K562 (cell line): ENCODE data around the gene COASY. TPM values are rescaled to one million over a fixed set of nuclear protein-coding genes. Genes with fewer than 3 reads are reported as not detected.

Experiments used
- ARHGAP35 ChIP-seq: fragments of 450-650 bp; IDR thresholded peaks from 2 replicates; pipeline ENCODE4 v1.6.1; 2018; ENCODE audit not compliant: partially characterized antibody
- BDP1 ChIP-seq: IDR thresholded peaks from 3 replicates; pipeline ENCODE4 v1.6.1; 2011; ENCODE audit not compliant: insufficient read length, insufficient read depth
- CBX1 ChIP-seq: sonication (generic); IDR thresholded peaks from 2 replicates; pipeline ENCODE4 v1.6.1; 2016; ENCODE audit warnings: antibody characterized with exemption, low read depth, mild to moderate bottlenecking
- CBX8 ChIP-seq: fragments of 200-600 bp; sonication (generic); IDR thresholded peaks from 2 replicates; pipeline ENCODE4 v1.6.1; 2012; ENCODE audit warnings: borderline replicate concordance, mixed run types, low read depth, mild to moderate bottlenecking, moderate library complexity, mixed read lengths, low read length, control low read depth, inconsistent platforms; ENCODE audit not compliant: poor library complexity, severe bottlenecking; ENCODE audit errors: extremely low read depth
- ELF1 ChIP-seq: fragments of 200-800 bp; sonication (Bioruptor generic); IDR thresholded peaks from 2 replicates; pipeline ENCODE4 v1.6.1; 2016; ENCODE audit warnings: missing genetic modification characterization, missing compliant biosample characterization
- ETS2 ChIP-seq: IDR thresholded peaks from 2 replicates; pipeline ENCODE4 v1.6.1; 2016; ENCODE audit warnings: borderline replicate concordance, missing genetic modification characterization, mild to moderate bottlenecking, moderate library complexity, missing compliant biosample characterization; ENCODE audit not compliant: poor library complexity, severe bottlenecking
- FOXA1 ChIP-seq: fragments of 450-650 bp; IDR thresholded peaks from 2 replicates; pipeline ENCODE4 v1.6.1; 2016; ENCODE audit warnings: mild to moderate bottlenecking, borderline replicate concordance
- GATAD2B ChIP-seq: fragments of 450-650 bp; IDR thresholded peaks from 2 replicates; pipeline ENCODE4 v1.6.1; 2017; ENCODE audit warnings: mild to moderate bottlenecking, borderline replicate concordance
- HNRNPL ChIP-seq: fragments of 200-400 bp; formaldehyde crosslinking; IDR thresholded peaks from 2 replicates; pipeline ENCODE4 v1.6.1; 2017; ENCODE audit warnings: low read depth, mild to moderate bottlenecking, low read length
- L3MBTL2 ChIP-seq: fragments of 450-650 bp; IDR thresholded peaks from 2 replicates; pipeline ENCODE4 v1.6.1; 2016; ENCODE audit warnings: mild to moderate bottlenecking, moderate library complexity
- MXI1 ChIP-seq: IDR thresholded peaks from 2 replicates; pipeline ENCODE4 v1.6.1; 2011; ENCODE audit warnings: low read depth, mild to moderate bottlenecking, improper control_type of control experiment, low read length
- MYNN ChIP-seq, 2 experiments: sonication (generic); formaldehyde crosslinking in 1 of 2; IDR thresholded peaks; 2 replicates each; pipeline versions ENCODE4 v1.5.0 to v1.6.1; 2016 to 2020; ENCODE audit warnings: antibody characterized with exemption in 1 of 2, missing genetic modification reagents in 1 of 2
- NKRF ChIP-seq: fragments of 450-650 bp; IDR thresholded peaks from 2 replicates; pipeline ENCODE4 v1.6.1; 2016; ENCODE audit warnings: borderline replicate concordance
- NR2F6 ChIP-seq: fragments of 450-650 bp; formaldehyde crosslinking; IDR thresholded peaks from 2 replicates; pipeline ENCODE4 v1.4.0; 2020; ENCODE audit warnings: mild to moderate bottlenecking
- OTX1 ChIP-seq: fragments of 450-650 bp; formaldehyde crosslinking; IDR thresholded peaks from 2 replicates; pipeline ENCODE4 v1.4.0; 2022; ENCODE audit warnings: mild to moderate bottlenecking
- SAFB ChIP-seq: fragments of 200-400 bp; formaldehyde crosslinking; IDR thresholded peaks from 2 replicates; pipeline ENCODE4 v1.6.1; 2017; ENCODE audit warnings: low read depth, low read length, borderline replicate concordance
- SAFB2 ChIP-seq: fragments of 200-400 bp; formaldehyde crosslinking; IDR thresholded peaks from 2 replicates; pipeline ENCODE4 v1.6.1; 2018; ENCODE audit warnings: borderline replicate concordance, low read length, low read depth, moderate library complexity; ENCODE audit not compliant: severe bottlenecking
- SIRT6 ChIP-seq: IDR thresholded peaks from one replicate; pipeline ENCODE4 v1.6.1; 2012; ENCODE audit warnings: low read depth, mild to moderate bottlenecking, control low read depth, inconsistent platforms, low read length, moderate library complexity
- STAT5B ChIP-seq: fragments of 250-450 bp; sonication (Bioruptor Pico); IDR thresholded peaks from 2 replicates; pipeline ENCODE4 v1.8.0; 2021; ENCODE audit warnings: mild to moderate bottlenecking, inconsistent platforms
- TARDBP ChIP-seq: fragments of 450-650 bp; IDR thresholded peaks from 2 replicates; pipeline ENCODE4 v1.6.1; 2016
- TBP ChIP-seq: optimal IDR thresholded peaks from 2 replicates; pipeline ENCODE3; 2011; ENCODE audit warnings: low read depth, low read length, improper control_type of control experiment
- XRCC4 ChIP-seq: IDR thresholded peaks from one replicate; pipeline ENCODE4 v1.6.1; 2011; ENCODE audit not compliant: insufficient read depth, insufficient read length; ENCODE audit errors: extremely low read depth
- ZFP30 ChIP-seq: fragments of 250-450 bp; sonication (Bioruptor Pico); IDR thresholded peaks from 2 replicates; pipeline ENCODE4 v1.8.0; 2022; ENCODE audit warnings: moderate library complexity, mild to moderate bottlenecking, inconsistent platforms, borderline replicate concordance
- ZFP91 ChIP-seq: sonication (generic); formaldehyde crosslinking; IDR thresholded peaks from 2 replicates; pipeline ENCODE4 v1.8.0; 2022; ENCODE audit warnings: mild to moderate bottlenecking, missing genetic modification reagents
- ZNF140 ChIP-seq: fragments of 250-450 bp; sonication (Bioruptor Pico); IDR thresholded peaks from 2 replicates; pipeline ENCODE4 v1.8.0; 2021; ENCODE audit warnings: moderate library complexity, mild to moderate bottlenecking, inconsistent platforms
- ZNF184 ChIP-seq: sonication (generic); formaldehyde crosslinking; IDR thresholded peaks from 2 replicates; pipeline ENCODE4 v1.5.0; 2020; ENCODE audit warnings: missing genetic modification reagents
- ZNF75A ChIP-seq: fragments of 450-650 bp; formaldehyde crosslinking; IDR thresholded peaks from 2 replicates; pipeline ENCODE4 v1.4.0; 2020; ENCODE audit warnings: mild to moderate bottlenecking
- polyA plus RNA-seq, 8 experiments: library from polyadenylated mRNA; depleted of rRNA in 4 of 8; stranded (reverse) in 5 of 8; unstranded in 3 of 8; fragments of >200 nt; fragmentation: Nextera tagmentation in 2 of 8; fragmentation: Illumina TruSeq in 1 of 8; extraction: Ambion mirVana in 2 of 8; extraction: Trizol in 1 of 8; gene quantifications; 2 replicates each; pipeline versions ENCODE4 v1.2.1 to v1.2.3, GENCODE V29; 2011 to 2014; ENCODE audit warnings: inconsistent platforms in 1 of 8, missing spikeins in 1 of 8
- total RNA-seq, 7 experiments: library from RNA; depleted of rRNA in 6 of 7; stranded (reverse); fragments of >200 nt in 6 of 7; fragmentation: Illumina TruSeq in 2 of 7; extraction: Trizol in 2 of 7; gene quantifications; 2 replicates each; pipeline versions ENCODE4 v1.2.1 to v1.2.3, GENCODE V29; 2011 to 2021; ENCODE audit warnings: low replicate concordance in 1 of 7

The COASY gene
- total and polyA plus RNA-seq, 9 of the 15 experiments (the other 6 are each of a cell fraction or from before 2014, with no cell fraction given), result 25.4 to 175 (median 62.3) TPM

GRCh38 chr17:42608305-42609181, 46.6 kb downstream of the COASY start (continued):
- TF ChIP-seq ZFP91 (no peak), STAT5B (CRISPR knock-in tag) (no peak), GATAD2B (no peak), MYNN (IDR thresholded peaks at IDR 0.05) (no peak), MYNN (CRISPR knock-in tag; IDR thresholded peaks at IDR 0.05) (no peak), ETS2 (tag) (no peak), OTX1 (CRISPR knock-in tag) (no peak), SAFB (no peak), TBP (peak; percentile 33), FOXA1 (no peak), ZNF75A (CRISPR knock-in tag) (no peak), NKRF (peak; percentile 73; the same call in 1 of the 2 replicates), TARDBP (no peak), SAFB2 (no peak), XRCC4 (no peak), ARHGAP35 (no peak), ZFP30 (CRISPR knock-in tag) (no peak), ELF1 (tag) (0 out of 2 replicates have a peak, but pooled peaks have one; percentile 14), MXI1 (no peak), NR2F6 (no peak), L3MBTL2 (no peak), BDP1 (no peak), CBX1 (no peak), CBX8 (no peak), ZNF184 (no peak), HNRNPL (no peak), ZNF140 (CRISPR knock-in tag) (no peak), SIRT6 (no peak)
